Measurements from ENCODE around the gene LRBA.

DNA sequence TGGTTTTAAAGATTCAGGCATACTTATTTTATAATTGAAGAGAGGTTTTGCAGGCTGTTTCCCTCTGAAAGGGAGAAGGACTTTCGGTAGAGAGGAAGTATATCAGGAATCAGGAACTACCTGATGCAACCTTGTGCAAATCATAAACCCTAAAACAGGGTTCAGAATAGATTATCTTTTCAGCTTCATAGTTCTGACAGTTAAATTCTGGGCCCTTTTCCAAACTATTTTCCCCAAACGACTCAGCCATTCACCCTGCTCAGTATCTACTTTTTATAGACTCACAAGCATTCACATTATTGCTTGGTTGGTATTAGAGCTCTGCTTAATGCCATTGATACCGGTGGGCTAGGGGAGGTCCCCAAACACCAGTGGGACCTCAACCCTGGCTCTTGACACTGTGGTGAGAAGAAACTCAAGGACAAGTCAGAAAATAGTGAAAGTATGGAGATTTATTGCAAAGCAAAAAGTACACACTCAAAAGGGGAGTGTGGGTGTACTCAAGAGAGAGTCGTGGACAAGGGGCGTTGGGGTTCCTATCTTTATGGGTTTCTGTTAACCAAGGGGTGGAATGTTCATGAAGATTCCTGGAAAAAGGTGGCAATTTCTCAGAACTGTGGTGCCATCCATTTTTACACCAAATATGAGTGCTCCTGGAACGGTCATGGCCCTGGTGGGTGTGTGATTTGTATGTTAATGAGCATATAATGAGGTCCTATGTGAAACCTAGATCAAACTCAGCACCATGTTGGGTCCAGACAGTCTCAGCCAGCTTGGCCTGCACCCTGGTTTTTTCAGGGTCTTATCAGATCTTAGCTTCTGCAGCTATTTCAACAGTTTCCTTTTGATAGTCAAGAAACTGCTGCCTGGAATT, 698.5 kb downstream of the LRBA start:
- TF ChIP-seq CTCF (IDR thresholded peaks at IDR 0.05) = no peak
- no peak for TF ChIP-seq POLR2AphosphoS5 (IDR thresholded peaks at IDR 0.05)
- no peak for TF ChIP-seq EP300 (IDR thresholded peaks at IDR 0.05)
- no peak for TF ChIP-seq POLR2A (IDR thresholded peaks at IDR 0.05)

All from stomach (tissue), 4 donors.